Upper lobe of left lung (tissue), 4 donors: Measurements from ENCODE around the gene MSH4.

Experiments
- EP300 ChIP-seq, 4 donors: sonication (generic); formaldehyde crosslinking; IDR thresholded peaks; one replicate each; pipeline ENCODE4 v1.5.1; 2017; ENCODE audit warnings: antibody characterized with exemption in 4 of 4, control low read depth in 2 of 4
- POLR2A ChIP-seq, 4 donors: fragments of 450-650 bp; IDR thresholded peaks; one replicate each; pipeline ENCODE4 v1.5.1; 2016 to 2017; ENCODE audit warnings: antibody characterized with exemption in 4 of 4, mild to moderate bottlenecking in 2 of 4
- POLR2AphosphoS5 ChIP-seq, 2 donors: sonication (generic); formaldehyde crosslinking; IDR thresholded peaks; one replicate each; pipeline ENCODE4 v1.5.1; 2017; ENCODE audit warnings: antibody characterized with exemption in 2 of 2
- TF ChIP-seq, protein P1 (sequence below), 6 experiments: fragments of 450-650 bp in 4 of 6; fragments of 200-600 bp in 2 of 6; sonication (generic) in 2 of 6; IDR thresholded peaks; one replicate each; pipeline ENCODE4 v1.5.1; 2016 to 2019; ENCODE audit warnings: antibody characterized with exemption in 6 of 6

DNA sequence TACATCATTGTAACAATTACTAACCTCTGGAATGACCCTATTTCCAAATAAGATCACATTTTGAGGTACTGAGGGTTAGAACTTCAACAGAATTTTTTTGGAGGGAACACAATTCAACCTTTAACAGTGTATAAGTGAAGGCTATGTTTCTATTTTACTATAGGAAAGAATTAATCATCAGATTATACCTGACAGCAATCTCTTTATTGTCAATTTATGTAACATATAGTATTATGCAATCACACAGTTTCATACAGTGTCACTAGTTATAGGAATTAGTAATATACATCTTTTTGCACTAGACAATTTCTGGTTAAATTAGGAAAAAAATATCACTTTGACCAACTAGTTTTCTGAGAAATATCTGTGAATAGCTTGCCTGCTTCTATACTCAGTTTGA is 59.1 kb downstream of the MSH4 start:
- no peak for TF ChIP-seq POLR2A (IDR thresholded peaks at IDR 0.05)
- TF ChIP-seq, protein P1, sequence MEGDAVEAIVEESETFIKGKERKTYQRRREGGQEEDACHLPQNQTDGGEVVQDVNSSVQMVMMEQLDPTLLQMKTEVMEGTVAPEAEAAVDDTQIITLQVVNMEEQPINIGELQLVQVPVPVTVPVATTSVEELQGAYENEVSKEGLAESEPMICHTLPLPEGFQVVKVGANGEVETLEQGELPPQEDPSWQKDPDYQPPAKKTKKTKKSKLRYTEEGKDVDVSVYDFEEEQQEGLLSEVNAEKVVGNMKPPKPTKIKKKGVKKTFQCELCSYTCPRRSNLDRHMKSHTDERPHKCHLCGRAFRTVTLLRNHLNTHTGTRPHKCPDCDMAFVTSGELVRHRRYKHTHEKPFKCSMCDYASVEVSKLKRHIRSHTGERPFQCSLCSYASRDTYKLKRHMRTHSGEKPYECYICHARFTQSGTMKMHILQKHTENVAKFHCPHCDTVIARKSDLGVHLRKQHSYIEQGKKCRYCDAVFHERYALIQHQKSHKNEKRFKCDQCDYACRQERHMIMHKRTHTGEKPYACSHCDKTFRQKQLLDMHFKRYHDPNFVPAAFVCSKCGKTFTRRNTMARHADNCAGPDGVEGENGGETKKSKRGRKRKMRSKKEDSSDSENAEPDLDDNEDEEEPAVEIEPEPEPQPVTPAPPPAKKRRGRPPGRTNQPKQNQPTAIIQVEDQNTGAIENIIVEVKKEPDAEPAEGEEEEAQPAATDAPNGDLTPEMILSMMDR (IDR thresholded peaks at IDR 0.05): no peak
- TF ChIP-seq EP300 (IDR thresholded peaks at IDR 0.05): no peak
- no peak for TF ChIP-seq POLR2AphosphoS5 (IDR thresholded peaks at IDR 0.05)
